Measurements from ENCODE around the gene OR51V1.

- TF ChIP-seq CTCF (IDR thresholded peaks at IDR 0.05), result no peak
- no peak for TF ChIP-seq POLR2A (IDR thresholded peaks at IDR 0.05)
Measured at GRCh38 chr11:5223146-5223545, 22.7 kb upstream of the OR51V1 start.
